22Rv1 (cell line): ENCODE results near the gene KCNF1.

Experiments
- CTCF ChIP-seq: fragments of 450-650 bp; IDR thresholded peaks from 2 replicates; pipeline ENCODE4 v1.5.1; 2017; ENCODE audit warnings: mild to moderate bottlenecking
- ZFX ChIP-seq: fragments of 450-650 bp; IDR thresholded peaks from 2 replicates; pipeline ENCODE4 v1.6.1; 2017; ENCODE audit warnings: antibody characterized with exemption, borderline replicate concordance

GRCh38 chr2:10884574-10884975, 27.2 kb upstream of the KCNF1 start:
- TF ChIP-seq CTCF (no peak), ZFX (no peak)
